ENCODE measurements around the gene GDE1.
A peak's percentile ranks its signal among the peaks of the same experiment; 100 is the strongest.

The GDE1 gene

GRCh38 chr16:19563377-19563776 lies 41.5 kb upstream of the GDE1 start:
- no peaks in the 10 kb centered on the region for H3K9me3 ChIP-seq (replicated peaks; ENCODE audit: insufficient read depth, low read length)
- no peak overlapping the region for H3K9ac ChIP-seq (ENCODE audit: low read length)
- H4K20me1 ChIP-seq (ENCODE audit: insufficient read depth, low read length) = no peaks in the 10 kb centered on the region
- H3K4me2 ChIP-seq (ENCODE audit: low read depth, low read length) = no peak overlapping the region
- no peak overlapping the region for H3K27ac ChIP-seq (ENCODE audit: low read length)
- no peaks in the 10 kb centered on the region for H3F3A ChIP-seq (ENCODE audit: insufficient read depth, low read length)
- no peaks in the 10 kb centered on the region for H3K36me3 ChIP-seq (replicated peaks; ENCODE audit: insufficient read depth, low read length)
- H2AFZ ChIP-seq (ENCODE audit: low read length) = no peak overlapping the region
- no peaks in the 10 kb centered on the region; the same call in 1 of the 2 replicates for H3K79me2 ChIP-seq (ENCODE audit: low read length)
- H3K4me3 ChIP-seq (ENCODE audit: low read length) = no peak overlapping the region
- TF ChIP-seq EZH2 (optimal IDR thresholded peaks at IDR 0.05; ENCODE audit: low read depth, low read length) (no peak), EZH2phosphoT487 (IDR thresholded peaks at IDR 0.05; ENCODE audit: low read length) (no peak)
- no peaks in the 10 kb centered on the region for H3K27me3 ChIP-seq (replicated peaks; ENCODE audit: insufficient read depth, low read length)
- no peak for DNase-seq
- no peaks in the 10 kb centered on the region for H3K4me1 ChIP-seq (ENCODE audit: low read length)
- H3K9me2 ChIP-seq (replicated peaks; ENCODE audit: insufficient read depth, low read length) = no peaks in the 10 kb centered on the region

GRCh38 chr16:19560078-19560477 lies 38.2 kb upstream of the GDE1 start:
- H3K4me3 ChIP-seq (ENCODE audit: low read length) = no peak overlapping the region
- TF ChIP-seq EZH2phosphoT487 (IDR thresholded peaks at IDR 0.05; ENCODE audit: low read length) (no peak), EZH2 (optimal IDR thresholded peaks at IDR 0.05; ENCODE audit: low read depth, low read length) (no peak), CTCF (IDR thresholded peaks at IDR 0.05; ENCODE audit: low read length) (no peak)
- no peaks in the 10 kb centered on the region for H3K4me1 ChIP-seq (ENCODE audit: low read length)
- H3K9me2 ChIP-seq (replicated peaks; ENCODE audit: insufficient read depth, low read length) = no peaks in the 10 kb centered on the region
- DNase-seq = no peak
- H4K20me1 ChIP-seq (ENCODE audit: insufficient read depth, low read length) = no peaks in the 10 kb centered on the region
- H3K9ac ChIP-seq (ENCODE audit: low read length) = no peak overlapping the region
- H3K36me3 ChIP-seq (replicated peaks; ENCODE audit: insufficient read depth, low read length) = no peaks in the 10 kb centered on the region
- H3K27ac ChIP-seq (ENCODE audit: low read length) = no peak overlapping the region
- no peaks in the 10 kb centered on the region; the same call in 1 of the 2 replicates for H3K79me2 ChIP-seq (ENCODE audit: low read length)
- no peak overlapping the region for H3K4me2 ChIP-seq (ENCODE audit: low read depth, low read length)
- H3F3A ChIP-seq (ENCODE audit: insufficient read depth, low read length) = peaks cover 11% of the 10 kb centered on the region
- H2AFZ ChIP-seq (ENCODE audit: low read length) = no peak overlapping the region
- H3K9me3 ChIP-seq (replicated peaks; ENCODE audit: insufficient read depth, low read length) = no peaks in the 10 kb centered on the region
- H3K27me3 ChIP-seq (replicated peaks; ENCODE audit: insufficient read depth, low read length) = no peaks in the 10 kb centered on the region

- peak; percentile 72 for TF ChIP-seq CTCF (IDR thresholded peaks at IDR 0.05; ENCODE audit: low read length)
- TF ChIP-seq EZH2phosphoT487 (IDR thresholded peaks at IDR 0.05; ENCODE audit: low read length) = no peak
- H3F3A ChIP-seq (ENCODE audit: insufficient read depth, low read length) = peaks cover 17% of the 10 kb centered on the region
- peak; percentile 57 for DNase-seq
- no peaks in the 10 kb centered on the region for H3K27me3 ChIP-seq (replicated peaks; ENCODE audit: insufficient read depth, low read length)
- H3K4me1 ChIP-seq (ENCODE audit: low read length) = no peaks in the 10 kb centered on the region
- no peak overlapping the region for H3K4me2 ChIP-seq (ENCODE audit: low read depth, low read length)
- no peaks in the 10 kb centered on the region for H4K20me1 ChIP-seq (ENCODE audit: insufficient read depth, low read length)
- no peaks in the 10 kb centered on the region for H3K9me2 ChIP-seq (replicated peaks; ENCODE audit: insufficient read depth, low read length)
- H3K4me3 ChIP-seq (ENCODE audit: low read length) = no peak overlapping the region
- no peaks in the 10 kb centered on the region; the same call in 1 of the 2 replicates for H3K79me2 ChIP-seq (ENCODE audit: low read length)
- no peaks in the 10 kb centered on the region for H3K9me3 ChIP-seq (replicated peaks; ENCODE audit: insufficient read depth, low read length)
- no peak overlapping the region for H3K9ac ChIP-seq (ENCODE audit: low read length)
- no peak overlapping the region for H2AFZ ChIP-seq (ENCODE audit: low read length)
- H3K36me3 ChIP-seq (replicated peaks; ENCODE audit: insufficient read depth, low read length) = no peaks in the 10 kb centered on the region
- no peak overlapping the region for H3K27ac ChIP-seq (ENCODE audit: low read length)
These were observed 37.5 kb upstream of the GDE1 start for GRCh38 chr16:19559242-19559910.

All from MM.1S (cell line).